ENCODE measurements around the gene ANKRD36.
"Not testable (repeated sequence)": the region's sequence is repeated elsewhere in the genome, so short reads cannot be mapped to it uniquely, and the experiment has no call there.

ANKRD36 gene

GRCh38 chr2:97113050-97113881, at the start of gene ANKRD36:
Gene ANKRD36 (plus strand): TSS chr2:97113153. CDS start chr2:97113740, 587 bp downstream.
- in situ Hi-C loops (cut with MboI; ENCODE audit: low sequenced_read_pairs), result not testable (repeated sequence)

- in situ Hi-C loops (cut with MboI; ENCODE audit: low sequenced_read_pairs), result not testable (repeated sequence)
Observed at GRCh38 chr2:97066030-97066429, 46.9 kb upstream of the ANKRD36 start.

GRCh38 chr2:97067279-97068004, 45.5 kb upstream of the ANKRD36 start:
- in situ Hi-C loops (cut with MboI; ENCODE audit: low sequenced_read_pairs), result no loop called here

GRCh38 chr2:97068074-97068473, 44.9 kb upstream of the ANKRD36 start:
- in situ Hi-C loops (cut with MboI; ENCODE audit: low sequenced_read_pairs), result no loop called here

- in situ Hi-C loops (cut with MboI; ENCODE audit: low sequenced_read_pairs), result not testable (repeated sequence)
Observed at GRCh38 chr2:97068722-97069121, 44.2 kb upstream of the ANKRD36 start.

GRCh38 chr2:97070915-97071314, 42.0 kb upstream of the ANKRD36 start:
- in situ Hi-C loops (cut with MboI; ENCODE audit: low sequenced_read_pairs), result not testable (repeated sequence)

- in situ Hi-C loops (cut with MboI; ENCODE audit: low sequenced_read_pairs), result loop anchor here (25.0 kb wide), 1 partner anchor 90 kb away; the partner anchor contains the start of gene FAM178B
Observed at GRCh38 chr2:97077213-97077612, 35.7 kb upstream of the ANKRD36 start.

GRCh38 chr2:97080855-97081254, 32.1 kb upstream of the ANKRD36 start:
- in situ Hi-C loops (cut with MboI; ENCODE audit: low sequenced_read_pairs), result loop anchor here (25.0 kb wide), 1 partner anchor 94 kb away; the partner anchor contains the start of gene FAM178B

GRCh38 chr2:97082206-97082605, 30.7 kb upstream of the ANKRD36 start:
- in situ Hi-C loops (cut with MboI; ENCODE audit: low sequenced_read_pairs), result loop anchor here (25.0 kb wide), 1 partner anchor 95 kb away; the partner anchor contains the start of gene FAM178B

GRCh38 chr2:97083516-97083915, 29.4 kb upstream of the ANKRD36 start:
- in situ Hi-C loops (cut with MboI; ENCODE audit: low sequenced_read_pairs), result loop anchor here (25.0 kb wide), 1 partner anchor 96 kb away; the partner anchor contains the start of gene FAM178B

- in situ Hi-C loops (cut with MboI; ENCODE audit: low sequenced_read_pairs), result loop anchor here (25.0 kb wide), 1 partner anchor 98 kb away; the partner anchor contains the start of gene FAM178B
Observed at GRCh38 chr2:97085093-97085492, 27.9 kb upstream of the ANKRD36 start.

- in situ Hi-C loops (cut with MboI; ENCODE audit: low sequenced_read_pairs), result loop anchor here (25.0 kb wide), 1 partner anchor 101 kb away; the partner anchor contains the start of gene FAM178B
Observed at GRCh38 chr2:97088706-97089105, 24.2 kb upstream of the ANKRD36 start.

- in situ Hi-C loops (cut with MboI; ENCODE audit: low sequenced_read_pairs), result loop anchor here (25.0 kb wide), 1 partner anchor 106 kb away; the partner anchor contains the start of gene FAM178B
Observed at GRCh38 chr2:97092946-97093345, 20.0 kb upstream of the ANKRD36 start.

- in situ Hi-C loops (cut with MboI; ENCODE audit: low sequenced_read_pairs), result loop anchor here (25.0 kb wide), 1 partner anchor 107 kb away; the partner anchor contains the start of gene FAM178B
Observed at GRCh38 chr2:97093983-97094771, 18.8 kb upstream of the ANKRD36 start.

GRCh38 chr2:97094772-97095611, 18.0 kb upstream of the ANKRD36 start, which contains the start of gene FAHD2B:
Gene FAHD2B (minus strand): TSS chr2:97094882. CDS start chr2:97091706, 3,176 bp downstream.
- in situ Hi-C loops (cut with MboI; ENCODE audit: low sequenced_read_pairs), result loop anchor here (25.0 kb wide), 1 partner anchor 108 kb away; the partner anchor contains the start of gene FAM178B

GRCh38 chr2:97095661-97096060, 17.3 kb upstream of the ANKRD36 start:
- in situ Hi-C loops (cut with MboI; ENCODE audit: low sequenced_read_pairs), result loop anchor here (25.0 kb wide), 1 partner anchor 108 kb away; the partner anchor contains the start of gene FAM178B

- in situ Hi-C loops (cut with MboI; ENCODE audit: low sequenced_read_pairs), result loop anchor here (25.0 kb wide), 1 partner anchor 112 kb away; the partner anchor contains the start of gene FAM178B
Observed at GRCh38 chr2:97098786-97099372, 14.1 kb upstream of the ANKRD36 start.

- in situ Hi-C loops (cut with MboI; ENCODE audit: low sequenced_read_pairs), result not testable (repeated sequence)
Observed at GRCh38 chr2:97106878-97107277, 6.1 kb upstream of the ANKRD36 start.

GRCh38 chr2:97111246-97111645, 1.7 kb upstream of the ANKRD36 start:
- in situ Hi-C loops (cut with MboI; ENCODE audit: low sequenced_read_pairs), result not testable (repeated sequence)

Measured in HL-60/S4 treated with retinoic acid at 250 ng/mL for 4 days and 3 days (cell line).